Tibial artery (tissue), 4 donors: ENCODE results near the gene FBN1.

Experiments used
- DNase-seq, 2 donors: peaks; one replicate each; pipeline ENCODE4 v3.0.0-alpha.2; 2019
- H3K27ac ChIP-seq, 2 donors: fragments of 200-600 bp; sonication (generic) in 1 of 2; 1 replicate in 1 of 2; 2 replicates in 1 of 2; pipeline ENCODE4 v1.5.1; 2018 to 2019; ENCODE audit warnings: mild to moderate bottlenecking in 1 of 2
- H3K27me3 ChIP-seq, 2 donors: fragments of 200-600 bp; sonication (generic) in 1 of 2; one replicate each; pipeline versions ENCODE4 v1.5.1 to v1.6.0; 2016 to 2019
- H3K36me3 ChIP-seq, 3 donors: fragments of 200-600 bp; sonication (generic) in 2 of 3; one replicate each; pipeline ENCODE4 v1.5.1; 2016 to 2019; ENCODE audit warnings: mild to moderate bottlenecking in 2 of 3
- H3K4me1 ChIP-seq, 4 donors: fragments of 200-600 bp; sonication (generic) in 2 of 4; 1 replicate in 3 of 4; 2 replicates in 1 of 4; pipeline ENCODE4 v1.5.1; 2016 to 2019
- H3K4me3 ChIP-seq, 2 donors: fragments of 200-600 bp; sonication (generic) in 1 of 2; 1 replicate in 1 of 2; 2 replicates in 1 of 2; pipeline ENCODE4 v1.5.1; 2018 to 2019; ENCODE audit warnings: mild to moderate bottlenecking in 2 of 2
- H3K9me3 ChIP-seq, 3 donors: fragments of 200-600 bp; sonication (generic) in 1 of 3; one replicate each; pipeline ENCODE4 v1.5.1; 2016 to 2019
- intact Hi-C: fragments of 100-400 bp; cut with DNase I; formaldehyde crosslinking; loops from one replicate; pipeline ENCODE4 v1.15.0; 2023; ENCODE audit warnings: low total_unique reads
- TF ChIP-seq, protein P1 (sequence below), 2 experiments: fragments of 200-600 bp in 1 of 2; fragments of 450-650 bp in 1 of 2; IDR thresholded peaks; one replicate each; pipeline ENCODE4 v1.5.1; 2017 to 2019; ENCODE audit warnings: antibody characterized with exemption in 2 of 2, mild to moderate bottlenecking in 1 of 2, moderate library complexity in 1 of 2

Gene FBN1

DNA sequence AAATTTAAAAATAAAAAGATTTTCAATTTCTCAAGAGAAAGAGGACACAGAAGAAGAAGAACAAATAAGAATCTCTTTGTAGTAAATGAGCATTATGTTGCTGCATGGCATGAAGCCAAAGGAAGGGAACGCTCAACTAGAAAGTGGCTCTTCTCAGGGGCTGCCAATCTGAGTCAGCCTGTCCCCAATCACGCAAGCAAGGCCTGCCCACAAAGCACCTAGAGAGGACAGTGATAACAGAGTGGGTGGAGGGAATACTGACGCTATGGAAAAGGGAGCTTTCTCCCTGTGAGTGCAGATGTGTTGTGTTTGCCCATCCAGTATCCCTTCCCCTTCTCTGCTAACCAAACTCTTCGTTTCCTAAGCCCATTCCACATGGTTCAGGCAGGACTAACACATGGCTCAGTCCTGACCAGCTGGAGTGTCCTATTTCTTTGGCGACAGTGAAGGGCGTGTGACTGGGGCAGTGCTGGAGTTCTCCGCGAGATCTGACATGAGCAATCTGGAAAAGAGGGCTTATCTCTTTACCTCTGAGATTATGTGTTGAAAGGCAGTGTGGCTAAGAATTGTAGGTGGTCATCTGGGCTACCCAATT lies 14.2 kb downstream of the FBN1 start:
- Histone ChIP-seq H3K36me3 (no peaks in the 10 kb centered on the region), H3K4me1 (peaks cover 0 to 90% (median 23%) of the 10 kb centered on the region in 4 donors), H3K27me3 (no peaks in the 10 kb centered on the region), H3K4me3 (no peak overlapping the region), H3K27ac (peak overlapping the region in 1 of 2 donors; percentile 13), H3K9me3 (no peaks in the 10 kb centered on the region)
- intact Hi-C loops = no loop called here
- no peak for DNase-seq
- TF ChIP-seq, protein P1, sequence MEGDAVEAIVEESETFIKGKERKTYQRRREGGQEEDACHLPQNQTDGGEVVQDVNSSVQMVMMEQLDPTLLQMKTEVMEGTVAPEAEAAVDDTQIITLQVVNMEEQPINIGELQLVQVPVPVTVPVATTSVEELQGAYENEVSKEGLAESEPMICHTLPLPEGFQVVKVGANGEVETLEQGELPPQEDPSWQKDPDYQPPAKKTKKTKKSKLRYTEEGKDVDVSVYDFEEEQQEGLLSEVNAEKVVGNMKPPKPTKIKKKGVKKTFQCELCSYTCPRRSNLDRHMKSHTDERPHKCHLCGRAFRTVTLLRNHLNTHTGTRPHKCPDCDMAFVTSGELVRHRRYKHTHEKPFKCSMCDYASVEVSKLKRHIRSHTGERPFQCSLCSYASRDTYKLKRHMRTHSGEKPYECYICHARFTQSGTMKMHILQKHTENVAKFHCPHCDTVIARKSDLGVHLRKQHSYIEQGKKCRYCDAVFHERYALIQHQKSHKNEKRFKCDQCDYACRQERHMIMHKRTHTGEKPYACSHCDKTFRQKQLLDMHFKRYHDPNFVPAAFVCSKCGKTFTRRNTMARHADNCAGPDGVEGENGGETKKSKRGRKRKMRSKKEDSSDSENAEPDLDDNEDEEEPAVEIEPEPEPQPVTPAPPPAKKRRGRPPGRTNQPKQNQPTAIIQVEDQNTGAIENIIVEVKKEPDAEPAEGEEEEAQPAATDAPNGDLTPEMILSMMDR (IDR thresholded peaks at IDR 0.05) = no peak

DNA sequence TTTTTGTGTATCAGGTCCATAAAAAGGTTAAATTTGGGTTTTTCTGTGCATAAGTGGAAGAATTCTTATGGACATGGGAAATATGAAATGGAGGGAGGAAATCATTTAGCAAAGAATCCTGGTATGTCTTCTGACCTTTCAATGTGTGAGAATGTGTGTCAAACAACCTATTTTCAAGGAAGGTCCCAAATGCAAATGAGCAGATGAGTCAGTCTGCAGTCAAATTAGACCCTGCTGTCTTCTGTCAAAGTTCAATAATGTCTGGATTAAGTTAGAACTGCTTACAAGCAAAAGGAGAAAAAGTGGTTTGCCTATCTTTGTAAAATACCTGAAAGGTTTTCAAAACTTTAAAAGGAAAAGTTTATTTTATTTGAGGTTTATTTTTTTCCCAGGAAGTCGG lies 15.3 kb downstream of the FBN1 start:
- H3K27ac ChIP-seq = no peak overlapping the region
- no peaks in the 10 kb centered on the region for H3K27me3 ChIP-seq
- H3K4me3 ChIP-seq = no peak overlapping the region
- no peaks in the 10 kb centered on the region for H3K36me3 ChIP-seq
- no peak for DNase-seq
- peaks cover 0 to 91% (median 23%) of the 10 kb centered on the region in 4 donors for H3K4me1 ChIP-seq
- H3K9me3 ChIP-seq = no peaks in the 10 kb centered on the region
- TF ChIP-seq, protein P1 (IDR thresholded peaks at IDR 0.05) = no peak
- intact Hi-C loops = no loop called here

DNA sequence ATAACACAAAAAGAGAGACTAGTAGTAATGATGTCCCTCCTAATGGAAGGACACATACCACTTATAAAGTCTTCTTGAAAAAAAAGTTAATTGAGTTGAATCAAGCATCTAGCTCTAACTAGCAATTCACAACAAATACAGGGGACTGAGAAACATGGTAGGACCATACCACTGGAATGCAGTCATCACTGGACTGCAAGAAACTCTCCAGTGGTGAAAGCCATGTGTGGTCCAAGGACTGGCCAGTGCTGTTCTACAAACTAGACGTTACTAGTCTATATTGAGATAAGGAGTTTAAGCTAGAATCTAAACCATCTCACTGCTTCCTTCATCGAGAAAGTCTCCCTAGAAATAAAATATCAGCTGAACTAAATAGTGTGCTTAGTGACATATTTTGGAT lies 16.7 kb downstream of the FBN1 start:
- intact Hi-C loops = no loop called here
- no peak for DNase-seq
- Histone ChIP-seq H3K9me3 (no peaks in the 10 kb centered on the region), H3K4me3 (no peak overlapping the region), H3K36me3 (no peaks in the 10 kb centered on the region), H3K27ac (no peak overlapping the region), H3K27me3 (no peaks in the 10 kb centered on the region), H3K4me1 (peaks cover 0 to 91% (median 28%) of the 10 kb centered on the region in 4 donors)
- TF ChIP-seq, protein P1 (IDR thresholded peaks at IDR 0.05) = no peak

DNA sequence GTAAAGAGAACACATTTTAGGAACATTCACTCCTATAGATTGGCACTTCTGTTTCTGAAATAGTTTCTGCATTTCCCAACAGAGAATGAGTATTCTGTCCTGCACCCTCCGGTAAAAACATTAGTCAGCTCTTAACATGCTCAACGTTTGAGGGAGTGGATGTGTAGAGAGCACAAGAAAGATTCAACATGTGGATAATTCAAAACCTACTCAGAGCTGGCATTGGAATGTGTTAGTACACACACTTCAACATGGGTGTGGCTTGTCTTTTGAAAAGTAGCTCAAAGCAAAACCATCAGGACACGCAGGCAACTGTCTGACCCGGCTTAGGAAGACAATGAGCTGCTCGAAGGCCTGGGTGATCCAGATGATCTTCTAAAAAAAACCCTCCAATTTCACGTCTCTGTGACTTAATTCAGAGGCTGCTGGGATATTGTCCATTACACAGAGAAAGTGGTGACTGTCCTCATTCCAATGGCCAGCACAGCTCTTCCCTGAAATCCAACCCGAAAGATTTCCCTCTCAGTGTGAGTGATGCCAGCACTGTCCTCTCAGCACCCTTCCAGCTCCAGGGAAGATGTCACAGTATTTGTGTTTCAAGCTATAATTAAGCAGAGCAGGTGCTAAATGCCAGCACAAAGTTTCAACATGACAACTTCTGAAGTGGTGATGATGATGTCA lies 18.1 kb downstream of the FBN1 start:
- TF ChIP-seq, protein P1 (IDR thresholded peaks at IDR 0.05) = no peak
- Histone ChIP-seq H3K4me1 (peaks cover 0 to 88% (median 25%) of the 10 kb centered on the region in 4 donors), H3K27ac (peak overlapping the region; percentile 17 to 32), H3K4me3 (no peak overlapping the region), H3K27me3 (no peaks in the 10 kb centered on the region), H3K9me3 (no peaks in the 10 kb centered on the region), H3K36me3 (no peaks in the 10 kb centered on the region)
- no peak for DNase-seq
- intact Hi-C loops = no loop called here

DNA sequence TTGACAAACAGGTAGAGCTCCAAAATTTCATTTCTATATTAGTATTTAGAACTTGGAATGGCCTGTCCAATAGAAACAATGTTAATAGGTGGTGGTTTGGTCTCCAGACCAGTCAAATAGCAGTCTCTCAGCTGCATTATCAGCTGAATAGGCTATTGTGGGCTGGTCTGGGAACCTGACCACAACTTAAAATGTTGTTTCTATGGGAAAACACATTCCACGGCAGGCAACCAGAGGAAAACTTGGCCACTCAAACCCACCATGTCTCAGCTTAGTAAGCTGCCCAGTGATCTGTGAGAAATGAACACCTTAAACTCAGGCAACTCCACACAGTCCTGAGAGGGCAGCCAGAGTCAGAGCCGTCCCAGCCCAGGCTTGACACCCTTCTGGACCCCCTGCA lies 20.4 kb downstream of the FBN1 start:
- TF ChIP-seq, protein P1 (IDR thresholded peaks at IDR 0.05) = no peak
- no peaks in the 10 kb centered on the region for H3K36me3 ChIP-seq
- intact Hi-C loops = no loop called here
- no peak for DNase-seq
- H3K4me3 ChIP-seq = no peak overlapping the region
- peaks cover 0 to 70% (median 21%) of the 10 kb centered on the region in 4 donors for H3K4me1 ChIP-seq
- H3K27me3 ChIP-seq = no peaks in the 10 kb centered on the region
- H3K27ac ChIP-seq = peak overlapping the region in 1 of 2 donors; percentile 17
- H3K9me3 ChIP-seq = no peaks in the 10 kb centered on the region
